Keratinocyte (primary cell): Measurements from ENCODE around the gene PRR15. TPM values are rescaled to one million over a fixed set of nuclear protein-coding genes. Genes with fewer than 3 reads are reported as not detected.

Experiments used
- DNase-seq: peaks from one replicate; pipeline ENCODE4 v3.0.0-alpha.2; 2011; ENCODE audit warnings: low read depth, missing footprints, low spot score
- FAIRE-seq: peaks from 2 replicates; lab custom pipeline; 2011; peaks lifted over from hg19 to GRCh38; lab: Jason Lieb, UNC
- H2AFZ ChIP-seq: 2 replicates; pipeline ENCODE4 v1.6.0; 2012; ENCODE audit warnings: low read length, control low read depth, inconsistent platforms; ENCODE audit not compliant: control insufficient read depth
- H3K27ac ChIP-seq: 2 replicates; pipeline ENCODE4 v1.5.1; 2011; ENCODE audit warnings: low read length; ENCODE audit not compliant: control insufficient read depth, insufficient read depth
- H3K27me3 ChIP-seq: 3 replicates; pipeline ENCODE4 v1.6.0; 2011; ENCODE audit warnings: low read length; ENCODE audit not compliant: control insufficient read depth, insufficient read depth; ENCODE audit errors: extremely low read depth
- H3K36me3 ChIP-seq, 2 experiments: 2 replicates in 1 of 2; 3 replicates in 1 of 2; pipeline ENCODE4 v1.5.1; 2011; ENCODE audit warnings: low read length in 2 of 2, mild to moderate bottlenecking in 1 of 2; ENCODE audit not compliant: control insufficient read depth in 2 of 2, insufficient read depth in 2 of 2; ENCODE audit errors: extremely low read depth in 1 of 2
- H3K4me1 ChIP-seq: 3 replicates; pipeline ENCODE4 v1.5.1; 2011; ENCODE audit warnings: low read length; ENCODE audit not compliant: control insufficient read depth, insufficient read depth; ENCODE audit errors: extremely low read depth
- H3K4me2 ChIP-seq: 3 replicates; pipeline ENCODE4 v1.6.0; 2011; ENCODE audit warnings: low read depth, low read length; ENCODE audit not compliant: control insufficient read depth, insufficient read depth; ENCODE audit errors: extremely low read depth
- H3K4me3 ChIP-seq, 3 experiments: fragments of 200-600 bp in 1 of 3; sonication (generic) in 1 of 3; 2 replicates in 2 of 3; 3 replicates in 1 of 3; pipeline ENCODE4 v1.5.1; 2011 to 2016; ENCODE audit warnings: low read length in 3 of 3, mild to moderate bottlenecking in 3 of 3, control low read depth in 2 of 3, inconsistent platforms in 1 of 3, low read depth in 1 of 3, mixed read lengths in 1 of 3, mixed run types in 1 of 3, moderate library complexity in 1 of 3; ENCODE audit not compliant: control insufficient read depth in 2 of 3, insufficient read depth in 2 of 3; ENCODE audit errors: extremely low read depth in 1 of 3
- H3K79me2 ChIP-seq: 2 replicates; pipeline ENCODE4 v1.6.0; 2012; ENCODE audit warnings: low read length; ENCODE audit not compliant: control insufficient read depth, insufficient read depth
- H3K9ac ChIP-seq: 3 replicates; pipeline ENCODE4 v1.6.0; 2011; ENCODE audit warnings: low read length; ENCODE audit not compliant: control insufficient read depth, insufficient read depth; ENCODE audit errors: extremely low read depth
- H3K9me1 ChIP-seq: 3 replicates; pipeline ENCODE4 v1.6.0; 2011; ENCODE audit warnings: low read length; ENCODE audit not compliant: control insufficient read depth, insufficient read depth; ENCODE audit errors: extremely low read depth
- H3K9me3 ChIP-seq: 2 replicates; pipeline ENCODE4 v1.5.1; 2012; ENCODE audit warnings: low read depth, low read length; ENCODE audit not compliant: control insufficient read depth
- H4K20me1 ChIP-seq: 3 replicates; pipeline ENCODE4 v1.6.0; 2011; ENCODE audit warnings: low read length; ENCODE audit not compliant: control insufficient read depth, insufficient read depth; ENCODE audit errors: extremely low read depth
- CTCF ChIP-seq, 3 experiments: IDR thresholded peaks in 1 of 3; conservative IDR thresholded peaks in 1 of 3; optimal IDR thresholded peaks in 1 of 3; 2 replicates in 2 of 3; 3 replicates in 1 of 3; pipeline versions ENCODE3 to v1.5.1; 2011; ENCODE audit warnings: low read length in 3 of 3, mild to moderate bottlenecking in 3 of 3, moderate library complexity in 2 of 3, control low read depth in 1 of 3, inconsistent platforms in 1 of 3; ENCODE audit not compliant: insufficient read depth in 2 of 3; ENCODE audit errors: extremely low read depth in 1 of 3
- EZH2 ChIP-seq: IDR thresholded peaks from one replicate; pipeline ENCODE4 v1.6.1; 2012; ENCODE audit warnings: inconsistent platforms, mild to moderate bottlenecking, low read length, moderate library complexity
- dilution Hi-C: fragments of 300-500 bp; cut with MboI; formaldehyde crosslinking; loops from one replicate; pipeline ENCODE4 v1.7.0; 2020; ENCODE audit warnings: low sequenced_read_pairs; ENCODE audit not compliant: extremely low pct_ligation_motif_present
- polyA plus RNA-seq, 5 experiments: library from polyadenylated mRNA; depleted of rRNA in 3 of 5; stranded (reverse) in 3 of 5; stranded (forward) in 1 of 5; unstranded in 1 of 5; fragments of >200 nt; gene quantifications; 1 replicate in 1 of 5; 2 replicates in 3 of 5; 3 replicates in 1 of 5; pipeline versions ENCODE4 v1.2.1 to v1.2.3, GENCODE V29; 2011 to 2012; ENCODE audit warnings: missing spikeins in 2 of 5, low read depth in 1 of 5, low replicate concordance in 1 of 5

The PRR15 gene
- polyA plus RNA-seq, 1 donor (not counting 4 experiments of a cell fraction or from before 2014, with no cell fraction given): 1.8 TPM

DNA sequence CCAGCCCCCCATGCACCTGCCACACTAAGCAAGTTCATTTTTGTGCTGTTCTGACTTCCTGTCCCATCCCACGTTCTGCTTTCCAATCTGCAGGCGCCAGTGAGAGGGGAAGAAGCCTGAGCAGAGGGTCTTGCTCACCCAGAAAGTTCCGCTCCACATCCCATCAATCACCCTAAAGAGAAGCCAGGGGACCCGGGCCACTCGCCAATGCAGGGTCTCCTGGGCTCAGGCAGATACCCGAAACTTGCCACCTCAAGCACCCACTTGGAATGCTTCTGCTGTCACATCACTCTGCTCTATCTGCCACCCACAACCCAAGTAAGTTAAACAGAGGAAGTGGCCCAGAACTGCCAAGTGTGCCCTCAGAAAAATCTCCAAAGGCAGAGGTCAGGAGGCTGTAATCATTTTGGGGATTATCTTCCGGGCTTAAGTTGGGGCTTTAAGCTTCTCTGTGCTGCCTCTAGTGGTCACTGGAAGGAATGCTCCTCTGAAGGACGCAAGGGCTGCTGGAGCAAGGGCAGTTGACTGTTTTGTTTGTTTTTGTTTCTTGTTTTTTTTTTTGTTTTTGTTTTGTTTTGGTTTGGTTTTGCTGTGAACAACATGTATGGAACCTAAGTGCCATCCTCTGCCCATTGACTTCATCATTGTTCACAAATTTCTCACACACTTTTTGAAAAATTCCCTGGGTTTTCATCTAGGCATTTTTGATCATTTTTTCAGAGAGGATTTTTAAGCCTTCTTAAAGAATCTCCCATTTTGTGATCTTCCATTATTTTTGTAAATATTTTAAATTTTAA, 25.5 kb downstream of the PRR15 start:
- DNase-seq (no peak), FAIRE-seq (peak; percentile 77)
- peak overlapping the region; percentile 46 for H2AFZ ChIP-seq
- no peaks in the 10 kb centered on the region for H3K27me3 ChIP-seq
- H3K4me3 ChIP-seq: no peak overlapping the region
- dilution Hi-C loops: no loop called here
- peak; percentile 72 to 92 (median 90) for TF ChIP-seq CTCF (optimal IDR thresholded peaks at IDR 0.05 in 1 of 3, IDR thresholded peaks at IDR 0.05 in 1 of 3, conservative IDR thresholded peaks at IDR 0.05 in 1 of 3; ENCODE audit: extremely low read depth in 1 of 3, insufficient read depth in 2 of 3, low read length in 3 of 3)
- no peak for TF ChIP-seq EZH2
- H3K4me2 ChIP-seq: no peak overlapping the region
- H3K9me3 ChIP-seq: no peaks in the 10 kb centered on the region
- no peak overlapping the region for H3K27ac ChIP-seq
- peaks cover 15% of the 10 kb centered on the region for H3K4me1 ChIP-seq
- no peaks in the 10 kb centered on the region for H4K20me1 ChIP-seq
- no peak overlapping the region for H3K9ac ChIP-seq
- H3K9me1 ChIP-seq: no peaks in the 10 kb centered on the region
- no peaks in the 10 kb centered on the region for H3K36me3 ChIP-seq
- no peaks in the 10 kb centered on the region for H3K79me2 ChIP-seq

DNA sequence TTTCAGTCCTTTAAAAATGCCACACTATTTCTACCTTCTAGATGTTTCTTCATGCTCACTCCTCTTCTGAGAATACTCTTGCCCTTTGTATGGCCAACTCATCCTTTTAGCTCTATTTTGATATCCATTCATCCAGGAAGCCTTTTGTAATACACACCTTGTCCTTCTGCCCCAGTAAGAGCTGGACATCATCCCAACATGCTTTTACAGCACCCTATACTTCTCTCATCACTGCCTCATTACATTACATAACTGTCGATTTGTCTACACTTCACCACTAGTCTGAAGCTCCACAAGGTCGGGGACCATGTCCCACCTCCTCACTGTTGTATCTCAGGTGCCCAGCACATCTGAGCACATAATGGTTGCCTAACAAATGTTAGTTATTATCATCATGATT, 29.2 kb downstream of the PRR15 start:
- dilution Hi-C loops: no loop called here
- no peak for TF ChIP-seq CTCF (optimal IDR thresholded peaks at IDR 0.05 in 1 of 3, IDR thresholded peaks at IDR 0.05 in 1 of 3, conservative IDR thresholded peaks at IDR 0.05 in 1 of 3; ENCODE audit: extremely low read depth in 1 of 3, insufficient read depth in 2 of 3, low read length in 3 of 3)
- no peak for TF ChIP-seq EZH2
- H3K9ac ChIP-seq: no peak overlapping the region
- H3K79me2 ChIP-seq: no peaks in the 10 kb centered on the region
- H2AFZ ChIP-seq: no peak overlapping the region
- FAIRE-seq (peak; percentile 67), DNase-seq (no peak)
- no peaks in the 10 kb centered on the region for H4K20me1 ChIP-seq
- no peaks in the 10 kb centered on the region for H3K9me1 ChIP-seq
- H3K4me2 ChIP-seq: no peak overlapping the region
- H3K27ac ChIP-seq: no peak overlapping the region
- no peaks in the 10 kb centered on the region for H3K36me3 ChIP-seq
- no peaks in the 10 kb centered on the region for H3K9me3 ChIP-seq
- no peak overlapping the region for H3K4me3 ChIP-seq
- H3K27me3 ChIP-seq: no peaks in the 10 kb centered on the region
- H3K4me1 ChIP-seq: peaks cover 15% of the 10 kb centered on the region
